Esophagus squamous epithelium (tissue), 5 donors: Measurements from ENCODE around the gene MTCP1. TPM values are rescaled to one million over a fixed set of nuclear protein-coding genes. Genes with fewer than 3 reads are reported as not detected.

Experiments used
- DNase-seq: peaks from one replicate; lab custom pipeline; 2025; lab: John Stamatoyannopoulos, UW
- H3K27ac ChIP-seq, 4 donors: fragments of 200-600 bp; sonication (generic); one replicate each; pipeline ENCODE4 v1.5.1; 2016 to 2019; ENCODE audit warnings: mild to moderate bottlenecking in 1 of 4
- H3K27me3 ChIP-seq, 4 donors: fragments of 200-600 bp; sonication (generic); 1 replicate in 3 of 4; 2 replicates in 1 of 4; pipeline versions ENCODE4 v1.5.1 to v1.6.0; 2017 to 2021; ENCODE audit warnings: antibody characterized with exemption in 1 of 4
- H3K36me3 ChIP-seq, 3 donors: fragments of 200-600 bp; sonication (generic); one replicate each; pipeline ENCODE4 v1.5.1; 2016 to 2019
- H3K4me1 ChIP-seq, 3 donors: fragments of 200-600 bp; sonication (generic); one replicate each; pipeline ENCODE4 v1.5.1; 2017 to 2019
- H3K4me3 ChIP-seq, 4 donors: fragments of 200-600 bp; sonication (generic); 1 replicate in 3 of 4; 2 replicates in 1 of 4; pipeline ENCODE4 v1.5.1; 2016 to 2019; ENCODE audit warnings: mild to moderate bottlenecking in 2 of 4, moderate library complexity in 1 of 4
- H3K9me3 ChIP-seq, 3 donors: fragments of 200-600 bp; sonication (generic); one replicate each; pipeline ENCODE4 v1.5.1; 2016 to 2019
- POLR2A ChIP-seq, 4 donors: fragments of 450-650 bp; IDR thresholded peaks; one replicate each; pipeline ENCODE4 v1.6.1; 2017; ENCODE audit warnings: antibody characterized with exemption in 4 of 4, mild to moderate bottlenecking in 4 of 4, moderate library complexity in 3 of 4
- WGBS, 2 donors: methylation state at CpG; one replicate each; pipeline ENCODE4 v1.1.5; 2018; 5-methylcytosine and 5-hydroxymethylcytosine counted together
- intact Hi-C: fragments of 100-400 bp; cut with DNase I; formaldehyde crosslinking; loops from one replicate; pipeline ENCODE4 v1.15.0; 2022
- total RNA-seq, 4 donors: library from RNA; depleted of rRNA; stranded (reverse); fragments of >200 nt; gene quantifications; one replicate each; pipeline ENCODE4 v1.1.0, GENCODE V29; 2016
- TF ChIP-seq, protein P1 (sequence below), 6 experiments: fragments of 450-650 bp in 4 of 6; fragments of 200-600 bp in 2 of 6; sonication (generic) in 2 of 6; IDR thresholded peaks; one replicate each; pipeline ENCODE4 v1.5.1; 2016 to 2019; ENCODE audit warnings: antibody characterized with exemption in 6 of 6, mild to moderate bottlenecking in 4 of 6, moderate library complexity in 4 of 6
- donor health status: DM: yes; HTN: yes; CAD: no.

Gene MTCP1
- total RNA-seq, 4 donors from 2014 or later: 1.8 to 3.1 (median 3.1) TPM; not detected in 1

DNA sequence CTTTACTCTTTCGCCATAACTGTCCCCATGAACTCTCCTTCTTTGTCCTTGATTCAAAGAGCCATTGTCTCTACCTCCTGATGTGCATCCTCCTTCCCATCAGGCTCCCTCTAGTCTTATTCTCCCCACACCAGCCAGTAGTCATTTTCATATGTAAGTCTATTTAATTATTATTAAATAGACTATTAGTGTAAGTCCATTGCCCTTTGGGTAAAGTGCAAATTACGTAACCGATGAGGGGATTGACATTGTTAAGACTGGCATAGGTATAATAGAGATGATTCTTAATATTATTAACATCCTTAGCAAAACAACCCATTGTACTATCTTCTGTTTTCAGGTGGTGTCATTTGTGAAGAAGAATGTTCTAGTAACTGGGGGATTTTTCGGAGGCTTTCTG is 16.7 kb downstream of the MTCP1 start:
- Histone ChIP-seq H3K9me3 (no peaks in the 10 kb centered on the region), H3K36me3 (peaks cover 0 to 39% (median 0%) of the 10 kb centered on the region in 3 donors), H3K4me1 (peaks cover 0 to 13% (median 0%) of the 10 kb centered on the region in 3 donors), H3K4me3 (no peak overlapping the region), H3K27ac (no peak overlapping the region), H3K27me3 (no peaks in the 10 kb centered on the region)
- intact Hi-C loops: no loop called here
- DNase-seq: no peak
- TF ChIP-seq, protein P1, sequence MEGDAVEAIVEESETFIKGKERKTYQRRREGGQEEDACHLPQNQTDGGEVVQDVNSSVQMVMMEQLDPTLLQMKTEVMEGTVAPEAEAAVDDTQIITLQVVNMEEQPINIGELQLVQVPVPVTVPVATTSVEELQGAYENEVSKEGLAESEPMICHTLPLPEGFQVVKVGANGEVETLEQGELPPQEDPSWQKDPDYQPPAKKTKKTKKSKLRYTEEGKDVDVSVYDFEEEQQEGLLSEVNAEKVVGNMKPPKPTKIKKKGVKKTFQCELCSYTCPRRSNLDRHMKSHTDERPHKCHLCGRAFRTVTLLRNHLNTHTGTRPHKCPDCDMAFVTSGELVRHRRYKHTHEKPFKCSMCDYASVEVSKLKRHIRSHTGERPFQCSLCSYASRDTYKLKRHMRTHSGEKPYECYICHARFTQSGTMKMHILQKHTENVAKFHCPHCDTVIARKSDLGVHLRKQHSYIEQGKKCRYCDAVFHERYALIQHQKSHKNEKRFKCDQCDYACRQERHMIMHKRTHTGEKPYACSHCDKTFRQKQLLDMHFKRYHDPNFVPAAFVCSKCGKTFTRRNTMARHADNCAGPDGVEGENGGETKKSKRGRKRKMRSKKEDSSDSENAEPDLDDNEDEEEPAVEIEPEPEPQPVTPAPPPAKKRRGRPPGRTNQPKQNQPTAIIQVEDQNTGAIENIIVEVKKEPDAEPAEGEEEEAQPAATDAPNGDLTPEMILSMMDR (IDR thresholded peaks at IDR 0.05): no peak
- no peak for TF ChIP-seq POLR2A (IDR thresholded peaks at IDR 0.05)
- 82 to 95% methylated on average over 3 to 4 of the region's 4 CpGs for WGBS, 2 donors

DNA sequence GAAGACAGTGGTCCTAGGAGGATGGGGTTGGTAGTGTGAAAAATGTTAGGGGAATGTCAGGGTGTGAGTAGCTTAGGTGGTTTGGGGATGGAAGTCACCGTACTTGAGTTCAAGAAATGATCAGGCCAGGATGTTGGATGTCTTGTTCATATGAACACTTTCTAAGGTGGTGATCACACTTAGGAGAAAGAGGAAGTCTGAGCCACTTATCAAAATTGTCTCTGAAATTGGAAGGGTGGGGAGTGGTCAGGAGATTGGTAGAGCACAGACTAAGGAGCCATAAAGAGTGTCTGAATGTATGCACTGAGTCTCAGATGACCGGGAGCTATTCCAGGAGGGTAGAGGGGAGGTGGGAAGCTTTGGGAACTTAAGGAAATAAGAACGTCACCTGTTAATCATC is 17.3 kb downstream of the MTCP1 start:
- TF ChIP-seq, protein P1 (IDR thresholded peaks at IDR 0.05): no peak
- no peak for TF ChIP-seq POLR2A (IDR thresholded peaks at IDR 0.05)
- 57 to 72% methylated on average over 2 to 3 of the region's 3 CpGs for WGBS, 2 donors
- Histone ChIP-seq H3K36me3 (peaks cover 0 to 39% (median 0%) of the 10 kb centered on the region in 3 donors), H3K4me3 (no peak overlapping the region), H3K27ac (no peak overlapping the region), H3K4me1 (peaks cover 0 to 13% (median 0%) of the 10 kb centered on the region in 3 donors), H3K27me3 (no peaks in the 10 kb centered on the region), H3K9me3 (no peaks in the 10 kb centered on the region)
- DNase-seq: no peak
- intact Hi-C loops: no loop called here

DNA sequence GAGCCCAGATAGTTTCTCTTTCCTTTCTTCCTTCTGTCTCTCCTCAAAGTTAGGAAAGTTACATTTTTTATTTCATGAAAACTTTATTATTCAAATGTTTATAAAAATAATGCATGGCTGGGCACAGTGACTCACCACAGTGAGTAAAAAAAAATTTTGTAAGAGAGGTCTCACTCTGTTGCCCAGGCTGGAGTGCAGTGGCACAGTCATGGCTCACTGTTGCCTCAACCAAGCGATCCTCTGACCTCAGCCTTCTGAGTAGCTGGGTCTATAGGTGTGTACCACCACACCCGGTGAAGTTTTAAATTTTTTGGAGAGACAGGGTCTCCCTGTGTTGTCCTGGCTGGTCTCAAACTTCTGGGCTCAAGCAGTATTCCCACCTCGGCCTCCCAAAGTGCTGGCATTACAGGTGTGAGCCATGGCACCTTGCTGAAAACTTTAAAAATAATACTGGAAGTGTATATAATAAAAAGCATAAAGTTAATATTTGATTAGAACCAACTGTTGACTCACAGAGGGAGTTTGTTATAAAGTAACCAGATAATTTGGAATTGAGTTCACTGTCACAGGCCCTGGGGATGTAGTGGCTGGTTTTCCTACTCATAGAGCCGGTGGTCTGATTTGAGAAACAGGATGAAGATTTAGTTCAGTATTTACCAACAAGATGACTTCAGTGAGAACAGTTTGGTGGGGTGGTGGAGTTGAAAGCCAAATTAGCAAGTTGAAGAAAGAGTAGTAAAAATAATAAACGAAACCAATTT is 18.0 kb downstream of the MTCP1 start:
- peaks cover 0 to 13% (median 0%) of the 10 kb centered on the region in 3 donors for H3K4me1 ChIP-seq
- 78 to 87% methylated on average over 3 to 5 of the region's 5 CpGs for WGBS, 2 donors
- H3K36me3 ChIP-seq: peaks cover 0 to 44% (median 0%) of the 10 kb centered on the region in 3 donors
- H3K9me3 ChIP-seq: no peaks in the 10 kb centered on the region
- H3K27ac ChIP-seq: no peak overlapping the region
- H3K27me3 ChIP-seq: no peaks in the 10 kb centered on the region
- TF ChIP-seq POLR2A (IDR thresholded peaks at IDR 0.05): no peak
- TF ChIP-seq, protein P1 (IDR thresholded peaks at IDR 0.05): no peak
- DNase-seq: no peak
- no peak overlapping the region for H3K4me3 ChIP-seq
- intact Hi-C loops: no loop called here

DNA sequence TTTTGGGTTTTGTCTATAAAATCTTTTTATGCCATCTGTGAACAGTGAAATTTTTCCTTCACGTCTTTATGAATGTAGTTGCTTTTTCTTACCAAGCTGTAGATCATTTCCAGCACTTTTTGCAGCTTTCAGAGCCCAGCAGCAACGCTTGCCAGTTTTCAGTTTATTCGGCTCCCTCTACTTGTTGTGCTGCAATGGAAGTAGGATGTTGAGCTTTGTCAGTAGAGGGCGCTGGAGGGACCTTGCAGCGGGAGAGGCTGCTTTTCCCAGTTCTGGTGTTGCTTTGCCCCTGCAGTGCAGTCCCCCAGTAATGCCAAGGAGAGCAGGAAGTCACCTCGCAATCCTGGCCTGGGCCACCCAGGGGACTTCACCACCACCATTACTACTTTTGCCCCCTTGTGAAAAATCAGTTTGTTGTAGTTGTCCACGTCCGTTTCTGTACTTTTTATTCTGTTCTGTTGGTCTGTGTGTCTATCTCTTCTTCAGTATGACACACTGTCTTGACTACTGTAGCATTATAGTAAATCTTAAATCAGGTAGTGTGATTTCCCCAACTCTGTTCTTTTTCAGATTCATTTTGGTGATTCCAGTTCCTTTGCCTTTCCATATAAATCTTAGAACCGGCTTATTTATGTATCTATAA is 21.8 kb downstream of the MTCP1 start:
- Histone ChIP-seq H3K4me3 (no peak overlapping the region), H3K9me3 (no peaks in the 10 kb centered on the region), H3K4me1 (no peaks in the 10 kb centered on the region), H3K27ac (no peak overlapping the region), H3K36me3 (peaks cover 0 to 47% (median 0%) of the 10 kb centered on the region in 3 donors), H3K27me3 (no peaks in the 10 kb centered on the region)
- intact Hi-C loops: no loop called here
- DNase-seq: no peak
- 42 to 52% methylated on average over 6 of the region's 9 CpGs for WGBS, 2 donors
- no peak for TF ChIP-seq POLR2A (IDR thresholded peaks at IDR 0.05)
- TF ChIP-seq, protein P1 (IDR thresholded peaks at IDR 0.05): peak in 3 of 6 experiments; percentile 35 to 44 (median 37)
